K562 (cell line): ENCODE results near the gene PRCD. TPM values are rescaled to one million over a fixed set of nuclear protein-coding genes. Genes with fewer than 3 reads are reported as not detected.

Experiments
- ATAC-seq: fragments of 200-7000 bp; cut with Tn5 transposase; 3 replicates; pipeline ENCODE4 v1.9.1; 2020; ENCODE audit warnings: moderate library complexity
- BruUV-seq: library from RNA; stranded (reverse); fragments of 400-500 nt; replicated peaks from 2 replicates; lab custom pipeline; 2021; lab: Mats Ljungman, UMichigan
- CTCF ChIA-PET: fragments of 300-600 bp; formaldehyde crosslinking; extraction: SDS; loops from one replicate; lab custom pipeline; 2021; ENCODE audit warnings: low intra/inter-chr PET ratio; lab: Yijun Ruan, JAX
- POLR2A ChIA-PET: fragments of 300-600, 350-650 bp; sonication (Branson Sonifier 250); formaldehyde crosslinking; extraction: SDS; loops from one replicate; lab custom pipeline; 2021; ENCODE audit warnings: antibody characterized with exemption, inconsistent platforms; lab: Yijun Ruan, JAX
- DNase-seq, 4 experiments: peaks; one replicate each; pipeline versions ENCODE4 v3.0.0 to v3.0.0-alpha.2; 2011 to 2018; ENCODE audit warnings: low spot score in 3 of 4, mixed read lengths in 3 of 4; ENCODE audit errors: extremely low read depth in 1 of 4
- FAIRE-seq: peaks from 2 replicates; lab custom pipeline; 2011; peaks lifted over from hg19 to GRCh38; lab: Jason Lieb, UNC
- H2AFZ ChIP-seq: 2 replicates; pipeline ENCODE4 v1.6.0; 2011; ENCODE audit warnings: low read depth, low read length, control low read depth, inconsistent platforms
- H3K27ac ChIP-seq: fragments of 200-600 bp; 3 replicates; pipeline ENCODE4 v1.8.0; 2011; ENCODE audit warnings: low read depth, mild to moderate bottlenecking, control low read depth, inconsistent platforms, low read length, moderate library complexity, mixed read lengths; ENCODE audit errors: extremely low read depth
- H3K27me3 ChIP-seq, 2 experiments: fragments of 300-600 bp in 1 of 2; 2 replicates in 1 of 2; 3 replicates in 1 of 2; pipeline versions ENCODE4 v1.6.0 to v1.8.0; 2011; ENCODE audit warnings: inconsistent platforms in 2 of 2, low read length in 2 of 2, mild to moderate bottlenecking in 1 of 2, mixed read lengths in 1 of 2, moderate library complexity in 1 of 2; ENCODE audit not compliant: control insufficient read depth in 2 of 2, insufficient read depth in 2 of 2
- H3K36me3 ChIP-seq: fragments of 300-600 bp; 3 replicates; pipeline ENCODE4 v1.8.0; 2011; ENCODE audit warnings: mild to moderate bottlenecking, low read length, inconsistent platforms; ENCODE audit not compliant: control insufficient read depth, insufficient read depth
- H3K4me1 ChIP-seq, 2 experiments: fragments of 200-600 bp in 1 of 2; replicated peaks in 1 of 2; 2 replicates in 1 of 2; 3 replicates in 1 of 2; pipeline versions ENCODE4 v1.5.1 to v1.8.0; 2011; ENCODE audit warnings: inconsistent platforms in 2 of 2, low read length in 2 of 2, mild to moderate bottlenecking in 1 of 2, mixed read lengths in 1 of 2, moderate library complexity in 1 of 2; ENCODE audit not compliant: control insufficient read depth in 2 of 2, insufficient read depth in 2 of 2
- H3K4me2 ChIP-seq: 2 replicates; pipeline ENCODE4 v1.6.1; 2011; ENCODE audit warnings: low read length, control low read depth, inconsistent platforms, mixed read lengths; ENCODE audit not compliant: insufficient read depth
- H3K4me3 ChIP-seq: fragments of 200-600 bp; sonication (generic), shearing (Covaris generic); 2 replicates; pipeline ENCODE4 v1.5.1; 2016; ENCODE audit warnings: control low read depth, inconsistent platforms
- H3K79me2 ChIP-seq: fragments of 200-600 bp; 3 replicates; pipeline ENCODE4 v1.8.0; 2011; ENCODE audit warnings: low read length, inconsistent platforms; ENCODE audit not compliant: control insufficient read depth, insufficient read depth
- H3K9ac ChIP-seq, 2 experiments: 2 replicates each; pipeline versions ENCODE4 v1.6.0 to v1.6.1; 2011; ENCODE audit warnings: low read depth in 2 of 2, low read length in 2 of 2, control low read depth in 1 of 2, inconsistent platforms in 1 of 2, mild to moderate bottlenecking in 1 of 2, mixed read lengths in 1 of 2; ENCODE audit not compliant: insufficient read depth in 1 of 2
- H3K9me1 ChIP-seq: one replicate; pipeline ENCODE4 v1.6.0; 2011; ENCODE audit warnings: inconsistent platforms, mild to moderate bottlenecking, low read length, moderate library complexity; ENCODE audit not compliant: control insufficient read depth, insufficient read depth
- H3K9me3 ChIP-seq: replicated peaks from 2 replicates; pipeline ENCODE4 v1.5.1; 2011; ENCODE audit warnings: low read depth, low read length, inconsistent platforms; ENCODE audit not compliant: control insufficient read depth, insufficient read depth
- H4K20me1 ChIP-seq: replicated peaks from 2 replicates; pipeline ENCODE4 v1.6.1; 2011; ENCODE audit warnings: low read length, inconsistent platforms, mixed read lengths; ENCODE audit not compliant: control insufficient read depth, insufficient read depth
- BRF2 ChIP-seq: IDR thresholded peaks from 3 replicates; pipeline ENCODE4 v1.6.1; 2011; ENCODE audit warnings: borderline replicate concordance, mild to moderate bottlenecking; ENCODE audit not compliant: insufficient read length, insufficient read depth
- CREB5 ChIP-seq: fragments of 250-450 bp; sonication (Bioruptor Pico); IDR thresholded peaks from 2 replicates; pipeline ENCODE4 v1.5.0; 2020; ENCODE audit warnings: mild to moderate bottlenecking
- SIX5 ChIP-seq, 2 experiments: IDR thresholded peaks; 2 replicates each; pipeline ENCODE4 v1.6.1; 2011; ENCODE audit warnings: low read length in 2 of 2, borderline replicate concordance in 1 of 2, low read depth in 1 of 2, mild to moderate bottlenecking in 1 of 2, moderate library complexity in 1 of 2; ENCODE audit not compliant: insufficient read depth in 1 of 2
- ZBTB33 ChIP-seq: sonication (generic); formaldehyde crosslinking; IDR thresholded peaks from 2 replicates; pipeline ENCODE4 v1.8.1; 2023; ENCODE audit warnings: mild to moderate bottlenecking, missing genetic modification reagents
- WGBS: fragments of 100-300 bp; shearing (Covaris generic); methylation state at CpG from one replicate; pipeline ENCODE4 v1.1.6; 2016; ENCODE audit warnings: low coverage, mixed read lengths; ENCODE audit not compliant: insufficient coverage; ENCODE audit errors: missing lambda C conversion rate; 5-methylcytosine and 5-hydroxymethylcytosine counted together
- in situ Hi-C: fragments of 300-500 bp; cut with MboI; formaldehyde crosslinking; loops from 4 replicates; pipeline ENCODE4 v1.15.0; 2018; ENCODE audit warnings: inconsistent platforms, mixed read lengths
- intact Hi-C: fragments of 100-400 bp; cut with micrococcal nuclease; formaldehyde crosslinking; loops from 2 replicates; pipeline ENCODE4 v1.14.2; 2022
- polyA plus RNA-seq, 8 experiments: library from polyadenylated mRNA; depleted of rRNA in 4 of 8; stranded (reverse) in 5 of 8; unstranded in 3 of 8; fragments of >200 nt; fragmentation: Nextera tagmentation in 2 of 8; fragmentation: Illumina TruSeq in 1 of 8; extraction: Ambion mirVana in 2 of 8; extraction: Trizol in 1 of 8; gene quantifications; 2 replicates each; pipeline versions ENCODE4 v1.2.1 to v1.2.3, GENCODE V29; 2011 to 2014; ENCODE audit warnings: inconsistent platforms in 1 of 8, missing spikeins in 1 of 8
- total RNA-seq, 7 experiments: library from RNA; depleted of rRNA in 6 of 7; stranded (reverse); fragments of >200 nt in 6 of 7; fragmentation: Illumina TruSeq in 2 of 7; extraction: Trizol in 2 of 7; gene quantifications; 2 replicates each; pipeline versions ENCODE4 v1.2.1 to v1.2.3, GENCODE V29; 2011 to 2021; ENCODE audit warnings: low replicate concordance in 1 of 7

The PRCD gene
- total and polyA plus RNA-seq, 9 of the 15 experiments (the other 6 are each of a cell fraction or from before 2014, with no cell fraction given) = 0.20 to 0.25 (median 0.21) TPM; not detected in 6

GRCh38 chr17:76585649-76586593 lies 46.1 kb downstream of the PRCD start, which contains the start of gene ST6GALNAC2:
Gene ST6GALNAC2 (minus strand): TSS chr17:76585860. CDS start chr17:76585808, 52 bp downstream.
- Histone ChIP-seq H3K4me2 (peak within 1 kb of the TSS; percentile 37), H3K36me3 (no peaks in the 10 kb centered on the region), H3K27ac (no peak within 1 kb of the TSS), H3K4me1 (peaks cover 0 to 28% of the 10 kb centered on the region in 2 experiments; a peak in 3 of 5 replicates), H3K9ac (peak within 1 kb of the TSS in 1 of 2 experiments; percentile 68; a peak in 3 of 4 replicates), H3K9me3 (no peaks in the 10 kb centered on the region), H3K9me1 (no peaks in the 10 kb centered on the region), H4K20me1 (no peaks in the 10 kb centered on the region), H3K4me3 (peak within 1 kb of the TSS; percentile 13; the same call in 1 of the 2 replicates), H3K27me3 (peaks cover 0 to 6% of the 10 kb centered on the region in 2 experiments; a peak in 2 of 5 replicates), H3K79me2 (no peaks in the 10 kb centered on the region), H2AFZ (peak within 1 kb of the TSS; percentile 40; the same call in 1 of the 2 replicates)
- intact Hi-C loops (no loop called here), in situ Hi-C loops (no loop called here)
- DNase-seq (peak in 2 of 4 experiments; percentile 34 to 44), FAIRE-seq (no peak), ATAC-seq (peak; percentile 58)
- ChIA-PET POLR2A (interaction anchor here (0.6 kb wide), 2 partner anchors 8 to 19 kb away, joined by 3 to 5 read pairs; no protein-coding TSS in a partner anchor), CTCF (no interaction called here)
- WGBS = 52% methylated on average over 20 of the region's 84 CpGs
- no peak for TF ChIP-seq BRF2
- TF ChIP-seq ZBTB33 = peak; percentile 86
- no peak for TF ChIP-seq CREB5 (CRISPR knock-in tag)
- no peak for TF ChIP-seq SIX5 (IDR thresholded peaks at IDR 0.05; ENCODE audit: borderline replicate concordance in 1 of 2, insufficient read depth in 1 of 2, low read depth in 1 of 2, low read length in 2 of 2)
- BruUV-seq = no TSS peak
